Esophagus muscularis mucosa (tissue), 3 donors: ENCODE measurements around the gene IDE.
"Not testable (repeated sequence)": the region's sequence is repeated elsewhere in the genome, so short reads cannot be mapped to it uniquely, and the experiment has no call there.

Experiments used
- EP300 ChIP-seq: sonication (generic); formaldehyde crosslinking; IDR thresholded peaks from one replicate; pipeline ENCODE4 v1.6.1; 2017; ENCODE audit warnings: antibody characterized with exemption
- TF ChIP-seq, protein P1 (sequence below), 3 experiments: fragments of 200-600 bp in 2 of 3; fragments of 450-650 bp in 1 of 3; sonication (generic) in 2 of 3; IDR thresholded peaks; one replicate each; pipeline ENCODE4 v1.5.1; 2017 to 2019; ENCODE audit warnings: antibody characterized with exemption in 3 of 3, mild to moderate bottlenecking in 2 of 3, moderate library complexity in 1 of 3

DNA sequence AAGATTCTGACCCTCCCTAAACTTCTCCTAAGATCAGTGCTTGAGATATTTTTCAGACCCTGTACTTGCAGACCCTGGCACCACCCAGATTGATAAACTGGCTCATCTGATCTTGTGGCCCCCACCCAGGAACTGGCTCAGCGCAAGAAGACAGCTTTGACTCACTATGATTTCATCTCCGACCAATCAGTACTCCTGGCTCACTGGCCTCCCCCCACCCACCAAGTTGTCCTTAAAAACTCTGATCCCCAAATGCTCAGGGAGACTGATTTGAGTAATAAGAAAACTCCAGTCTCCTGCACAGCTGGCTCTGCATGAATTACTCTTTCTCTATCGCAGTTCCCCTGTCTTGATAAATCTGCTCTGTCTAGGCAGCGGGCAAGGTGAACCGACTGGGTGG, 171.7 kb downstream of the IDE start:
- TF ChIP-seq EP300: not testable (repeated sequence)
- TF ChIP-seq, protein P1, sequence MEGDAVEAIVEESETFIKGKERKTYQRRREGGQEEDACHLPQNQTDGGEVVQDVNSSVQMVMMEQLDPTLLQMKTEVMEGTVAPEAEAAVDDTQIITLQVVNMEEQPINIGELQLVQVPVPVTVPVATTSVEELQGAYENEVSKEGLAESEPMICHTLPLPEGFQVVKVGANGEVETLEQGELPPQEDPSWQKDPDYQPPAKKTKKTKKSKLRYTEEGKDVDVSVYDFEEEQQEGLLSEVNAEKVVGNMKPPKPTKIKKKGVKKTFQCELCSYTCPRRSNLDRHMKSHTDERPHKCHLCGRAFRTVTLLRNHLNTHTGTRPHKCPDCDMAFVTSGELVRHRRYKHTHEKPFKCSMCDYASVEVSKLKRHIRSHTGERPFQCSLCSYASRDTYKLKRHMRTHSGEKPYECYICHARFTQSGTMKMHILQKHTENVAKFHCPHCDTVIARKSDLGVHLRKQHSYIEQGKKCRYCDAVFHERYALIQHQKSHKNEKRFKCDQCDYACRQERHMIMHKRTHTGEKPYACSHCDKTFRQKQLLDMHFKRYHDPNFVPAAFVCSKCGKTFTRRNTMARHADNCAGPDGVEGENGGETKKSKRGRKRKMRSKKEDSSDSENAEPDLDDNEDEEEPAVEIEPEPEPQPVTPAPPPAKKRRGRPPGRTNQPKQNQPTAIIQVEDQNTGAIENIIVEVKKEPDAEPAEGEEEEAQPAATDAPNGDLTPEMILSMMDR (IDR thresholded peaks at IDR 0.05): not testable (repeated sequence)
